ENCODE data around the gene NMT1.
"Not testable (repeated sequence)": the region's sequence is repeated elsewhere in the genome, so short reads cannot be mapped to it uniquely, and the experiment has no call there.

The NMT1 gene

GRCh38 chr17:45036691-45037090 is 24.4 kb upstream of the NMT1 start:
- no peak for DNase-seq (ENCODE audit: low read depth in 1 of 2, low spot score in 1 of 2)

GRCh38 chr17:45038728-45039634 is 22.1 kb upstream of the NMT1 start:
- DNase-seq (ENCODE audit: low read depth in 1 of 2, low spot score in 1 of 2): no peak

- DNase-seq (ENCODE audit: low read depth in 1 of 2, low spot score in 1 of 2): no peak
These were observed 20.7 kb upstream of the NMT1 start for GRCh38 chr17:45040459-45040858.

GRCh38 chr17:45042346-45043120 is 18.6 kb upstream of the NMT1 start:
- DNase-seq (ENCODE audit: low read depth in 1 of 2, low spot score in 1 of 2): no peak

- DNase-seq (ENCODE audit: low read depth in 1 of 2, low spot score in 1 of 2): no peak
These were observed 17.1 kb upstream of the NMT1 start for GRCh38 chr17:45043813-45044540.

GRCh38 chr17:45046537-45047125 is 14.5 kb upstream of the NMT1 start:
- DNase-seq (ENCODE audit: low read depth in 1 of 2, low spot score in 1 of 2): no peak

GRCh38 chr17:45048795-45049563 is 12.1 kb upstream of the NMT1 start:
- no peak for DNase-seq (ENCODE audit: low read depth in 1 of 2, low spot score in 1 of 2)

GRCh38 chr17:45050481-45051059 is 10.5 kb upstream of the NMT1 start:
- DNase-seq (ENCODE audit: low read depth in 1 of 2, low spot score in 1 of 2): peak in 1 of 2 donors; percentile 4

- DNase-seq (ENCODE audit: low read depth in 1 of 2, low spot score in 1 of 2): peak; percentile 78 to 87
These were observed 9.9 kb upstream of the NMT1 start, which contains the start of gene DCAKD for GRCh38 chr17:45051060-45051719. DCAKD (minus strand) TSS chr17:45051632; CDS start chr17:45034885, 16,747 bp downstream.

- DNase-seq (ENCODE audit: low read depth in 1 of 2, low spot score in 1 of 2): not testable (repeated sequence)
These were observed 9.4 kb upstream of the NMT1 start for GRCh38 chr17:45051720-45052051.

GRCh38 chr17:45052052-45052772 is 8.9 kb upstream of the NMT1 start:
- peak; percentile 9 to 13 for DNase-seq (ENCODE audit: low read depth in 1 of 2, low spot score in 1 of 2)

- no peak for DNase-seq (ENCODE audit: low read depth in 1 of 2, low spot score in 1 of 2)
These were observed 728 bp upstream of the NMT1 start for GRCh38 chr17:45060382-45060796.

- DNase-seq (ENCODE audit: low read depth in 1 of 2, low spot score in 1 of 2): no peak
These were observed 589 bp downstream of the NMT1 start for GRCh38 chr17:45061606-45062205.

- DNase-seq (ENCODE audit: low read depth in 1 of 2, low spot score in 1 of 2): no peak
These were observed 2.1 kb downstream of the NMT1 start for GRCh38 chr17:45063198-45063597.

- no peak for DNase-seq (ENCODE audit: low read depth in 1 of 2, low spot score in 1 of 2)
These were observed 6.5 kb downstream of the NMT1 start for GRCh38 chr17:45067637-45068036.

- no peak for DNase-seq (ENCODE audit: low read depth in 1 of 2, low spot score in 1 of 2)
These were observed 8.9 kb downstream of the NMT1 start for GRCh38 chr17:45070001-45070400.

GRCh38 chr17:45070809-45071208 is 9.7 kb downstream of the NMT1 start:
- no peak for DNase-seq (ENCODE audit: low read depth in 1 of 2, low spot score in 1 of 2)

- no peak for DNase-seq (ENCODE audit: low read depth in 1 of 2, low spot score in 1 of 2)
These were observed 12.4 kb downstream of the NMT1 start for GRCh38 chr17:45073414-45074070.

All from activated T-helper 1 cell treated with anti-CD3 and anti-CD28 coated beads, Interleukin-2, amount 50 U/mL, for 16 hours (primary cell).